ENCODE measurements around the gene PRADC1.

PRADC1 gene

GRCh38 chr2:73253901-73254300, 20.9 kb upstream of the PRADC1 start:
- Mint-ChIP-seq H3K4me1 (ENCODE audit: low read depth) (peaks cover 4% of the 10 kb centered on the region), H3K36me3 (ENCODE audit: low read depth) (peaks cover 74% of the 10 kb centered on the region), H3K27ac (peak overlapping the region; percentile 76)

GRCh38 chr2:73253400-73253799, 20.4 kb upstream of the PRADC1 start:
- peaks cover 74% of the 10 kb centered on the region for H3K36me3 Mint-ChIP-seq (ENCODE audit: low read depth)
- DNase-seq = peak; percentile 22
- H3K27me3 Mint-ChIP-seq = no peaks in the 10 kb centered on the region
- peaks cover 3% of the 10 kb centered on the region for H3K4me1 Mint-ChIP-seq (ENCODE audit: low read depth)
- no peaks in the 10 kb centered on the region for H3K9me3 Mint-ChIP-seq
- H3K27ac Mint-ChIP-seq = peak overlapping the region; percentile 76
- H3K4me3 Mint-ChIP-seq = no peak overlapping the region

More at GRCh38 chr2:73253901-73254300, 20.9 kb upstream of the PRADC1 start:
- DNase-seq = peak; percentile 29
- no peaks in the 10 kb centered on the region for H3K27me3 Mint-ChIP-seq
- no peaks in the 10 kb centered on the region for H3K9me3 Mint-ChIP-seq
- H3K4me3 Mint-ChIP-seq = no peak overlapping the region

- peak; percentile 29 for DNase-seq
- H3K9me3 Mint-ChIP-seq = no peaks in the 10 kb centered on the region
- H3K27me3 Mint-ChIP-seq = no peaks in the 10 kb centered on the region
- no peak overlapping the region for H3K4me3 Mint-ChIP-seq
- peaks cover 83% of the 10 kb centered on the region for H3K36me3 Mint-ChIP-seq (ENCODE audit: low read depth)
- H3K27ac Mint-ChIP-seq = peak overlapping the region; percentile 76
- H3K4me1 Mint-ChIP-seq (ENCODE audit: low read depth) = no peaks in the 10 kb centered on the region
These were observed 19.4 kb upstream of the PRADC1 start for GRCh38 chr2:73252238-73253027.

GRCh38 chr2:73250872-73251846, 18.1 kb upstream of the PRADC1 start:
- Mint-ChIP-seq H3K27me3 (no peaks in the 10 kb centered on the region), H3K27ac (peak overlapping the region; percentile 73), H3K36me3 (ENCODE audit: low read depth) (peaks cover 96% of the 10 kb centered on the region), H3K4me1 (ENCODE audit: low read depth) (peaks cover 5% of the 10 kb centered on the region), H3K9me3 (no peaks in the 10 kb centered on the region), H3K4me3 (no peak overlapping the region)
- peak; percentile 12 for DNase-seq

- H3K4me3 Mint-ChIP-seq = no peak overlapping the region
- no peaks in the 10 kb centered on the region for H3K27me3 Mint-ChIP-seq
- peaks cover 99% of the 10 kb centered on the region for H3K36me3 Mint-ChIP-seq (ENCODE audit: low read depth)
- H3K27ac Mint-ChIP-seq = peak overlapping the region; percentile 9
- no peaks in the 10 kb centered on the region for H3K9me3 Mint-ChIP-seq
- H3K4me1 Mint-ChIP-seq (ENCODE audit: low read depth) = peaks cover 9% of the 10 kb centered on the region
- peak; percentile 15 for DNase-seq
These were observed 16.6 kb upstream of the PRADC1 start for GRCh38 chr2:73249636-73250035.

GRCh38 chr2:73246850-73247249, 13.8 kb upstream of the PRADC1 start:
- H3K9me3 Mint-ChIP-seq = no peaks in the 10 kb centered on the region
- H3K4me1 Mint-ChIP-seq (ENCODE audit: low read depth) = peaks cover 24% of the 10 kb centered on the region
- no peak overlapping the region for H3K4me3 Mint-ChIP-seq
- peak overlapping the region; percentile 80 for H3K27ac Mint-ChIP-seq
- DNase-seq = no peak
- H3K27me3 Mint-ChIP-seq = no peaks in the 10 kb centered on the region
- H3K36me3 Mint-ChIP-seq (ENCODE audit: low read depth) = peaks cover 97% of the 10 kb centered on the region

GRCh38 chr2:73244580-73244979, 11.5 kb upstream of the PRADC1 start:
- Mint-ChIP-seq H3K4me1 (ENCODE audit: low read depth) (peaks cover 30% of the 10 kb centered on the region), H3K36me3 (ENCODE audit: low read depth) (peaks cover 97% of the 10 kb centered on the region), H3K27me3 (no peaks in the 10 kb centered on the region), H3K9me3 (no peaks in the 10 kb centered on the region), H3K27ac (peak overlapping the region; percentile 82), H3K4me3 (no peak overlapping the region)
- DNase-seq = no peak

GRCh38 chr2:73243884-73244570, 11.0 kb upstream of the PRADC1 start:
- peaks cover 97% of the 10 kb centered on the region for H3K36me3 Mint-ChIP-seq (ENCODE audit: low read depth)

GRCh38 chr2:73239776-73240175, 6.7 kb upstream of the PRADC1 start:
- DNase-seq = no peak
- no peaks in the 10 kb centered on the region for H3K9me3 Mint-ChIP-seq
- H3K27ac Mint-ChIP-seq = peak overlapping the region; percentile 85
- H3K36me3 Mint-ChIP-seq (ENCODE audit: low read depth) = peaks cover 92% of the 10 kb centered on the region
- H3K4me3 Mint-ChIP-seq = no peak overlapping the region
- no peaks in the 10 kb centered on the region for H3K27me3 Mint-ChIP-seq
- peaks cover 56% of the 10 kb centered on the region for H3K4me1 Mint-ChIP-seq (ENCODE audit: low read depth)

More at GRCh38 chr2:73243884-73244570, 11.0 kb upstream of the PRADC1 start:
- Mint-ChIP-seq H3K4me3 (no peak overlapping the region), H3K27me3 (no peaks in the 10 kb centered on the region), H3K27ac (peak overlapping the region; percentile 82), H3K9me3 (no peaks in the 10 kb centered on the region), H3K4me1 (ENCODE audit: low read depth) (peaks cover 36% of the 10 kb centered on the region)
- DNase-seq = no peak

GRCh38 chr2:73238976-73239375, 5.9 kb upstream of the PRADC1 start:
- DNase-seq = no peak
- no peaks in the 10 kb centered on the region for H3K9me3 Mint-ChIP-seq
- H3K4me1 Mint-ChIP-seq (ENCODE audit: low read depth) = peaks cover 49% of the 10 kb centered on the region
- peaks cover 91% of the 10 kb centered on the region for H3K36me3 Mint-ChIP-seq (ENCODE audit: low read depth)
- no peaks in the 10 kb centered on the region for H3K27me3 Mint-ChIP-seq
- peak overlapping the region; percentile 85 for H3K27ac Mint-ChIP-seq
- H3K4me3 Mint-ChIP-seq = no peak overlapping the region

GRCh38 chr2:73238149-73238548, 5.1 kb upstream of the PRADC1 start:
- H3K4me1 Mint-ChIP-seq (ENCODE audit: low read depth) = peaks cover 45% of the 10 kb centered on the region

GRCh38 chr2:73237168-73237567, 4.1 kb upstream of the PRADC1 start:
- no peaks in the 10 kb centered on the region for H3K9me3 Mint-ChIP-seq
- H3K4me1 Mint-ChIP-seq (ENCODE audit: low read depth) = peaks cover 46% of the 10 kb centered on the region
- DNase-seq = no peak
- peak overlapping the region; percentile 98 for H3K27ac Mint-ChIP-seq
- H3K4me3 Mint-ChIP-seq = peak overlapping the region; percentile 86
- H3K36me3 Mint-ChIP-seq (ENCODE audit: low read depth) = peaks cover 77% of the 10 kb centered on the region
- no peaks in the 10 kb centered on the region for H3K27me3 Mint-ChIP-seq

More at GRCh38 chr2:73238149-73238548, 5.1 kb upstream of the PRADC1 start:
- peaks cover 87% of the 10 kb centered on the region for H3K36me3 Mint-ChIP-seq (ENCODE audit: low read depth)
- H3K4me3 Mint-ChIP-seq = peak overlapping the region; percentile 36
- H3K9me3 Mint-ChIP-seq = no peaks in the 10 kb centered on the region
- H3K27ac Mint-ChIP-seq = peak overlapping the region; percentile 85
- H3K27me3 Mint-ChIP-seq = no peaks in the 10 kb centered on the region
- DNase-seq = no peak

- Mint-ChIP-seq H3K4me3 (peak overlapping the region; percentile 86), H3K4me1 (ENCODE audit: low read depth) (peaks cover 46% of the 10 kb centered on the region), H3K36me3 (ENCODE audit: low read depth) (peaks cover 62% of the 10 kb centered on the region), H3K9me3 (no peaks in the 10 kb centered on the region), H3K27me3 (no peaks in the 10 kb centered on the region), H3K27ac (peak overlapping the region; percentile 98)
- DNase-seq = no peak
These were observed 2.4 kb upstream of the PRADC1 start for GRCh38 chr2:73235315-73236028.

Measured in activated T-cell treated with anti-CD3 and anti-CD28 coated beads, Interleukin-2, amount 50 U/mL, for 24 hours (primary cell).